CD4-positive, alpha-beta T cell (primary cell): ENCODE data around the gene CRKL. TPM values are rescaled to one million over a fixed set of nuclear protein-coding genes. Genes with fewer than 3 reads are reported as not detected.

Source experiments
- ATAC-seq: fragments of 200-7000 bp; cut with Tn5 transposase; one replicate; pipeline ENCODE4 v1.10.0; 2022; ENCODE audit warnings: mild to moderate bottlenecking; ENCODE audit not compliant: poor library complexity
- CTCF ChIA-PET: fragments of 350-600 bp; sonication (Branson Sonifier 250); formaldehyde crosslinking; loops from one replicate; lab custom pipeline; 2021; ENCODE audit warnings: antibody characterized with exemption, inconsistent platforms; lab: Charles Lee
- POLR2A ChIA-PET: fragments of 350-600 bp; sonication (Branson Sonifier 250); formaldehyde crosslinking; loops from one replicate; lab custom pipeline; 2021; ENCODE audit warnings: antibody characterized with exemption, inconsistent platforms; lab: Charles Lee
- DNase-seq, 14 experiments: peaks; one replicate each; pipeline ENCODE4 v3.0.0-alpha.2; 2013 to 2020; ENCODE audit warnings: mixed read lengths in 2 of 14
- H3K27ac ChIP-seq, 2 donors: one replicate each; pipeline versions ENCODE4 v1.5.1 to v1.7.0; 2013; ENCODE audit warnings: low read length in 2 of 2, low read depth in 1 of 2, mild to moderate bottlenecking in 1 of 2
- H3K27me3 ChIP-seq, 2 experiments: 1 replicate in 1 of 2; 2 replicates in 1 of 2; pipeline versions ENCODE4 v1.6.1 to v1.7.0; 2013; ENCODE audit warnings: low read length in 2 of 2, control low read depth in 1 of 2, mild to moderate bottlenecking in 1 of 2, moderate library complexity in 1 of 2; ENCODE audit not compliant: insufficient read depth in 2 of 2, control insufficient read depth in 1 of 2
- H3K36me3 ChIP-seq: one replicate; pipeline ENCODE4 v1.6.1; 2013; ENCODE audit warnings: low read length, control low read depth; ENCODE audit not compliant: insufficient read depth
- H3K4me1 ChIP-seq: one replicate; pipeline ENCODE4 v1.6.1; 2013; ENCODE audit warnings: low read length, control low read depth; ENCODE audit not compliant: insufficient read depth
- H3K4me3 ChIP-seq: one replicate; pipeline ENCODE4 v1.5.1; 2013; ENCODE audit warnings: mild to moderate bottlenecking, low read length, moderate library complexity
- H3K9me3 ChIP-seq, 2 experiments: 1 replicate in 1 of 2; 2 replicates in 1 of 2; pipeline versions ENCODE4 v1.6.1 to v1.7.0; 2013; ENCODE audit warnings: low read length in 2 of 2, mild to moderate bottlenecking in 2 of 2, control low read depth in 1 of 2, moderate library complexity in 1 of 2; ENCODE audit not compliant: control insufficient read depth in 1 of 2, insufficient read depth in 1 of 2
- H3K27ac Mint-ChIP-seq: one replicate; pipeline ENCODE4 v1.8.0; 2020; ENCODE audit warnings: mixed read lengths
- H3K27me3 Mint-ChIP-seq: one replicate; pipeline ENCODE4 v1.8.0; 2021; ENCODE audit warnings: mixed read lengths
- H3K36me3 Mint-ChIP-seq: one replicate; pipeline ENCODE4 v1.8.0; 2021; ENCODE audit warnings: low read depth, mixed read lengths
- H3K4me1 Mint-ChIP-seq: one replicate; pipeline ENCODE4 v1.8.0; 2021; ENCODE audit warnings: low read depth, mixed read lengths
- H3K4me3 Mint-ChIP-seq: one replicate; pipeline ENCODE4 v1.8.0; 2020; ENCODE audit warnings: mild to moderate bottlenecking, mixed read lengths
- H3K9me3 Mint-ChIP-seq: one replicate; pipeline ENCODE4 v1.8.0; 2020; ENCODE audit warnings: mixed read lengths
- CTCF ChIP-seq: fragments of 200-600 bp; IDR thresholded peaks from one replicate; pipeline ENCODE4 v1.8.0; 2022; ENCODE audit warnings: antibody characterized with exemption, mild to moderate bottlenecking
- intact Hi-C, 2 experiments: fragments of 100-400 bp; cut with DNase I in 1 of 2; cut with micrococcal nuclease in 1 of 2; formaldehyde crosslinking; loops; one replicate each; pipeline versions ENCODE4 v1.15.1 to v1.9.0; 2023 to 2025; cut with DNase I, micrococcal nuclease
- total RNA-seq, 174 experiments: library from RNA in 2 of 174; stranded (reverse) in 2 of 174; gene quantifications; one replicate each; pipeline ENCODE4 v1.2.3 and lab custom pipeline; 2021 to 2026

CRKL gene
- total RNA-seq, 2 experiments from 2014 or later = 41.9 to 43.5 TPM

GRCh38 chr22:20926243-20926642 lies 9.0 kb downstream of the CRKL start:
- ChIA-PET CTCF (interaction anchor here (2.4 kb wide), 1 partner anchor 9 kb away, joined by 12 read pairs; the partner anchor contains the start of gene CRKL), POLR2A (no interaction called here)
- no peak for TF ChIP-seq CTCF
- Histone ChIP-seq H3K4me3 (no peak overlapping the region), H3K36me3 (peaks cover 13% of the 10 kb centered on the region), H3K27me3 (no peaks in the 10 kb centered on the region), H3K9me3 (no peaks in the 10 kb centered on the region), H3K27ac (no peak overlapping the region), H3K4me1 (peaks cover 64% of the 10 kb centered on the region)
- H3K27ac Mint-ChIP-seq = peak overlapping the region; percentile 11
- no peak for ATAC-seq
- H3K9me3 Mint-ChIP-seq = no peaks in the 10 kb centered on the region
- no peak overlapping the region for H3K4me3 Mint-ChIP-seq
- DNase-seq = no peak
- H3K27me3 Mint-ChIP-seq = no peaks in the 10 kb centered on the region
- intact Hi-C loops = no loop called here
- peaks cover 35% of the 10 kb centered on the region for H3K36me3 Mint-ChIP-seq
- H3K4me1 Mint-ChIP-seq = peaks cover 63% of the 10 kb centered on the region

GRCh38 chr22:20927940-20928572 lies 10.8 kb downstream of the CRKL start:
- Histone ChIP-seq H3K4me1 (peaks cover 58% of the 10 kb centered on the region), H3K27me3 (no peaks in the 10 kb centered on the region), H3K36me3 (peaks cover 19% of the 10 kb centered on the region), H3K9me3 (no peaks in the 10 kb centered on the region), H3K27ac (no peak overlapping the region), H3K4me3 (no peak overlapping the region)
- ChIA-PET CTCF (interaction anchor here (0.7 to 2.0 kb wide), 4 partner anchors 9 to 76 kb away, joined by 3 to 11 read pairs (median 6); partner anchors contain the start of gene CRKL), POLR2A (interaction anchor here (1.4 kb wide), 1 partner anchor 11 kb away, joined by 4 read pairs; the partner anchor contains the start of gene CRKL)
- Mint-ChIP-seq H3K4me1 (peaks cover 64% of the 10 kb centered on the region), H3K36me3 (peaks cover 34% of the 10 kb centered on the region), H3K4me3 (no peak overlapping the region), H3K27me3 (no peaks in the 10 kb centered on the region), H3K9me3 (no peaks in the 10 kb centered on the region), H3K27ac (no peak overlapping the region)
- no peak for TF ChIP-seq CTCF
- no peak for ATAC-seq
- no peak for DNase-seq
- intact Hi-C loops = no loop called here

- ATAC-seq (no peak), DNase-seq (no peak)
- no peaks in the 10 kb centered on the region for H3K9me3 ChIP-seq
- CTCF ChIA-PET = interaction anchor here (1.2 to 2.0 kb wide), 3 partner anchors 9 to 43 kb away, joined by 4 to 11 read pairs (median 7); partner anchors contain the start of gene CRKL
- TF ChIP-seq CTCF = no peak
- Mint-ChIP-seq H3K9me3 (no peaks in the 10 kb centered on the region), H3K27ac (no peak overlapping the region), H3K36me3 (peaks cover 35% of the 10 kb centered on the region), H3K4me1 (peaks cover 65% of the 10 kb centered on the region), H3K27me3 (no peaks in the 10 kb centered on the region), H3K4me3 (no peak overlapping the region)
- H3K36me3 ChIP-seq = peaks cover 21% of the 10 kb centered on the region
- POLR2A ChIA-PET = interaction anchor here (1.4 kb wide), 1 partner anchor 11 kb away, joined by 4 read pairs; the partner anchor contains the start of gene CRKL
- intact Hi-C loops = no loop called here
- peaks cover 53% of the 10 kb centered on the region for H3K4me1 ChIP-seq
- H3K4me3 ChIP-seq = no peak overlapping the region
- no peak overlapping the region for H3K27ac ChIP-seq
- no peaks in the 10 kb centered on the region for H3K27me3 ChIP-seq
Measured at GRCh38 chr22:20928573-20928967, 11.4 kb downstream of the CRKL start.
